Dermis blood vessel endothelial cell (primary cell): ENCODE data around the gene CD86. TPM values are rescaled to one million over a fixed set of nuclear protein-coding genes. Genes with fewer than 3 reads are reported as not detected.

ENCODE experiments used
- DNase-seq: peaks from one replicate; pipeline ENCODE4 v3.0.0; 2010
- total RNA-seq: library from RNA; depleted of rRNA; stranded (reverse); fragments of >200 nt; gene quantifications from 2 replicates; pipeline ENCODE4 v1.2.3, GENCODE V29; 2014

CD86 gene
- total RNA-seq, 1 donor from 2014 or later, result not detected

- peak; percentile 67 for DNase-seq
Observed at GRCh38 chr3:122092460-122093165, 37.5 kb downstream of the CD86 start.

DNA sequence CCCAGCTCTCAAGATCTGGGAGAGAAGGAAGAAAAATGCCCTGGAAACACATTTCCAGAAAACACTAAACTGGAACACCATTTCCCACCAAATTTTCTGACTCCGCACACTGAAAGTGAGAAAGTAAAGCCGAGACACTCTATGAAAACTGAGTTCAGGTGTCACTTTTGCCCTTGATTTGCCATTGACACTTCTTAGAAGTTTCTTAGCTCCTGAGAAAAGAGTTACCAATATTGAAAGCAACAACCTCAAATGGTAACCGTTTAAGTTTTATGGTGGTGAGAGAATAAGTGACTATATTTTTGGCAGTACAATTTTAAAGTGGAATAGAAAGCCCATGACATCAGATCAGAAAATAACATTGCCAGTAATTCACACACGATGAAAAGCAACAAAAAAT lies 39.0 kb downstream of the CD86 start:
- no peak for DNase-seq

DNA sequence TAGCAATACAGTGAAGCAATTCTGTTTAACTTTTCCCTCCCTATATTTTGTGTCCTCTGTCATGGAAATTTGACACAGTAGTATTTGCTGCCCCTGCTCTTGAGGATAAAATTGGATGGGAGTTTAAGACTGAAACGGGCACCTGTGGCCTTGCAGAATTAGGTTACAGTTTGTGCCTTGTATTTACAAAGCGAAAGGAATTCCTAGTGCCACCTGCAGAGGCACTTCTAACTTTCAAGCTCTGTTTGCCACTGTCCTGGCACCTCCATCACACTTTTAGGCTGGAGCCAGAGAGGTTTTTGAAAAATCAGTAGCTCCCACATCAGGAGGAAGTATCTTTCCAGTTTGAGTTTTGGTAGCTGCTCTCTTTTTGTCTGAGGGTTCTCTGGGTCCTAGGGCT lies 39.5 kb downstream of the CD86 start:
- no peak for DNase-seq

- no peak for DNase-seq
Observed at GRCh38 chr3:122097141-122097540, 42.0 kb downstream of the CD86 start.

- no peak for DNase-seq
Observed at GRCh38 chr3:122098611-122099010, 43.4 kb downstream of the CD86 start.

GRCh38 chr3:122099255-122099654 lies 44.1 kb downstream of the CD86 start:
- DNase-seq, result no peak

DNA sequence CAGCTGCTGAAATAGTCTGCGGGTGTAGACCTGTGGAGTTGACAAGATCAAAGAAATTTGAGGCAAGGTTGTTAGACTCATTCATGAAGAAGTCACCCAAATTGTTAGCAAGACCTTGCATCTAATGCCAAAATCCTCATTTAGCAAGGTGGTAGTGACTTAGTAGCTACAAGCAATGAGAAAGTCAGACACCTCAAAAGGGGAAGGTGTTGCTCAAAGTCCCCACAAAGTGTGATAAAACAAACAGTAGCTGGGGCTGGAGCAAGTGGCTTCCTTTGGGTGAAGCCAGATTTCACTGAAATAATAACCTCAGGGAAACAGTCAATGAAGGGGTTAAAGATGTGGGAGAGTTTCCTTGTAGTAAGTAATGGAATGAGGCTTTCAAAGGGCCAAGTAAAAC lies 44.9 kb downstream of the CD86 start:
- DNase-seq, result no peak

DNA sequence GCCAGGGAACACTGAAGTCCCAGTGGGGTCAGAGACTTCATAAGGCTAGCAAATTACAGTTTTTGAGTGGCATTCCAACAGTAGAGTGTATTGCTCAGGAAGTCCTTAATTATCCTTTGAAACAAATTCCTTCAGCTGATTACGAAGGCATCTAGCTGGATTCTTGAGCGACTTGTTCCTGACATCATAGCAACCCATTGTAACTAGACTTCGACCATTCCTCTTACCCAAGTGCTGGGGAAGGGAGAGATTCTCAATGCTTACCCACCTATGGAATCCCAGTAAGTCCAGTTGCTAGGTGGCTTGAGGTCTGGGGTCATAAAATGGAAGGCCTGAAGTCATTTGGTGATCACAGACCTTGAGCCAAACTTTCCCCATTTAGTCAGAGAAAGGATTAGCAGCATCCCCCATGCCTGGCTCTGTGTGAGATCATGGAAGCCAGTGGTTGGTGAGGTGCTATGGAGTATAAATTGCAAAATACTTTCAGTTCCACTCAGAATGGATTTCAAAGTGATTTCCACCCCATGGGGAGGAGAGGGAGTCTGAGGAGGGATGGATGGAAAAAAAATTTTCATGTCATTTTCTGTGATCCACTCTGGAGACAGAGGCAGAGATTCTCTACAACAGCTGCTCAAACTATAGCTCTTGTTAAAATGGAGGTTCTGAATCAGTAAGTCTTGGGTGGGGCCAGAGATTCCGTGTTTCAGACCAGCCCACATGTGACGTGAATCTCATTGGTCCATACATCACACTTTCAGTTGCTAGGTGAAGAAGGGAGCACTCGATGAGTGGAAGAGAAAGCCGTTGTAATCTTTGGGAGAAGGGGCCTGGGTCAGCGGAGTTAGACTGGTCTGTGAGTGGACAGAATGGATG lies 45.7 kb downstream of the CD86 start:
- DNase-seq, result no peak

DNA sequence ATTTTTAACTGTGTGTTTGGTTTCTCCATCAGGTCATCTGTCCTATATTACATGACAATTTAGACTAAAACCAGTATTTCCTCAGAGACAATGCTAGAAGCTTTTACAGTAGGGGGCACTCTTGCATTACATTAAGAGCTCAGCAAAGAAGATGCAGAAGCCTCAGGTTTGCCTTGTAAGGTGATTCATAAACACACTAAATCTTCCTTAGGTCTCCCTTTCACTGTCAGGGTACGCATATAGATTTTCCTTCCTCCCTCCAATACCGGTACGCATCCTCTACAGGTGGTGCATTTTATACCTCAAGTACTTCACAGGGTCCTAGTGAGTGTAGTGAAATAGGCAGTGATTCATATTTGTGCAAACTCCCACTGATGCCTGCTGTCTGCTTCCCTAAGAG lies 46.5 kb downstream of the CD86 start:
- peak; percentile 70 for DNase-seq

DNA sequence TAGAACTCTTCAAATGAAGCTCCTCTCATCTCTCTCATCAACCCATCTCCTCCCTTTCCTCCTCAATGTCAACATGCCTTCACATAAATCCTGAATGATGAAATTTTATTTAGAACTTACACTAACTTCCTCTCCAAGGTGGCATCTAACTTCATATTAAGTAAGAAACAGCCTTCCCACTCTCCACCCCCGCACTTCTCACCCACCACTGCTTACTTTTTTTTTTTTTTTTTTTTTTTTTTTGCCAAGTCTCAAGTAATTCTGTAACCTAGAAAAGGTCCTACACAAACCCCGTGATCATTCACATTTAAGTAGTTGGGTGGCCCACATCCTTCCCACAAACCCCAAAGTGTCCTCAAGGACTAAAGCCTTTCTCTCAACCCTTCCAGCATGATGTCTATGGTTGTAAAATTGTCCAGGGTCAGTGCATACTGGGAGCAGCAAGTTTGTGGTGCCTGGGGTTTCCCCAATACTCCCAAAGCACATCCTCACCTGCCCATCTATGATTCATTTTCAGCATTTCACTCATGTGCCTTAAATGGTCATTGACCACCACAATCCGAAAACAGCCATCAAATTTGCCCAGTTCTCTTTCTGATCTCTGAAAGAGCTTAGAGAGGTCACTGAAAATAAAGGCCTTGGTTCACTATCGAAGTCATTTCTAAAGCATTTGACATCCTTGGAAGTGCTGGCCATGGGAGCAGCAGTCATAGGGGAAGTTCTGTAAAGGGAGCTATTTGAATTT lies 47.2 kb downstream of the CD86 start:
- no peak for DNase-seq

- no peak for DNase-seq
Observed at GRCh38 chr3:122103821-122104514, 48.8 kb downstream of the CD86 start.

- DNase-seq, result no peak
Observed at GRCh38 chr3:122104515-122105194, 49.5 kb downstream of the CD86 start.

- no peak for DNase-seq
Observed at GRCh38 chr3:122105626-122106025, 50.5 kb downstream of the CD86 start.

DNA sequence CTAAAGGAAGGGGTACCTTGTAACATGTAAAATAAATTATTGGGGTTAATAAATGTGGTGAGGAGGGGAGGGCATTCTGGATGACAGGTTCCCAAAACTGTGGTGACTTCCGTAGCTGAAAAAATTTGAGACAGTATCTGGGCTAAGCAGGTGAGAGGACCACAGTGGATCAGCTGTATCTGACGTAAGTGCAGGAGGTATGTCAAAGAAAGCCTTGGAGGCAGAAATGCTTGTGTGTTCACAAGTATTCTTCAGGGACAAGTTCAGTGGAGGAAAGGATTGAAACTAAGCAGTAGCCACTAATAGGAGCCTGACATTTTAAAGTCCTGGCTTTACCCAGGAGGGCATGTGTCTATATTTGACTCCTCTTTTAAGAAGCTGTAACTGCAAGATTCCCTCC lies 52.0 kb downstream of the CD86 start:
- no peak for DNase-seq

DNA sequence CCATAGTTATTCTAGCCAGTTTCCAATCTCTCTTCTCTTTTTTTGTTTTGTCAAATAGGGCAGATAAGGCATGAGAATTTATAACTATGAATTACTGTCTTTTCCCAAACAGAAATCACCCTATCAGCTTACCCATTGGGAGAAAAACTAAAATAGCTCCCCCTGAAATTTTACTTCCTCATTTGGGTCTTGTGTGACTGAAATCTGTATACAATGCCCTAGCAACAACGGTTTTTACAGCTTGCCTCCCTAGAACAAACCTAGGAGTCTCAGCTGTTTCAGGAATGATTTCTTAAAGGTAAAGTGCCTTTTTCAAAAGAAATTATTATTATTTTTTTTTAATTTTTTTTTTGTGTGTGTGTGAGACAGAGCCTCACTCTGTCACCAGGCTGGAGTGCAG lies 56.8 kb downstream of the CD86 start:
- DNase-seq, result no peak

DNA sequence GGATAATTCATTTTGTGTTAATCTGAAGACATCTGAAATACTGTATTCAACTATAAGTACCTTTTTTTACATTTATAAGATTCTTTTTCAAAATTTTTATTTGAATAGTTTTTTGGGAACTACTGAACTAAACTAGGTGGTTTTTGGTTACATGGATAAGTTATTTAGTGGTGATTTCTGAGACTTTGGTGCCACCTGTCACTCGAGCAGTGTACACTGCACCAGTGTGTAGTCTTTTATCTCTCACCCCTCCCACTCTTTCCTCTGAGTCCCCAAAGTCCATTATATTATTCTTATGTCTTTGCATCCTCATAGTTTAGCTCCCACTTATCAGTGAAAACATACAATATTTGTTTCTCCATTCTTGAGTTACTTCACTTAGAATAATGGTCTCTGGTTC lies 57.6 kb downstream of the CD86 start:
- no peak for DNase-seq

DNA sequence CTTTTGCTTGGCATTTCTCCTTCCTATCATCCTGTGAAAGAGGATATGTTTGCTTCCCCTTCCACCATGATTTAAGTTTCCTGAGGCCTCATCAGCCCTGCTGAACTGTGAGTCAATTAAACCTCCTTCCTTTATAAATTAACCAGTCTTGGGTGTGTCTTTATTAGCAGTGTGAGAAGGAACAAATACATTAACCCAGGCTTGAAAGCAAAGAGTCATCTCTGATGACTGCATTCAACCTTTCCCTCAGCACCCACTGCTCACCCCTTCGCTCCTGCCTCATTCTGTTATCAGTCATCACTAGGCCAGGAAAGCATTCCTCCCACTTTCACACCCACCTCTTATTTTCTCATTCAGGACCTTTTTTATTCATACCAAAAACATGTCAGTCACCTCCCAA lies 68.7 kb downstream of the CD86 start:
- DNase-seq, result no peak

DNA sequence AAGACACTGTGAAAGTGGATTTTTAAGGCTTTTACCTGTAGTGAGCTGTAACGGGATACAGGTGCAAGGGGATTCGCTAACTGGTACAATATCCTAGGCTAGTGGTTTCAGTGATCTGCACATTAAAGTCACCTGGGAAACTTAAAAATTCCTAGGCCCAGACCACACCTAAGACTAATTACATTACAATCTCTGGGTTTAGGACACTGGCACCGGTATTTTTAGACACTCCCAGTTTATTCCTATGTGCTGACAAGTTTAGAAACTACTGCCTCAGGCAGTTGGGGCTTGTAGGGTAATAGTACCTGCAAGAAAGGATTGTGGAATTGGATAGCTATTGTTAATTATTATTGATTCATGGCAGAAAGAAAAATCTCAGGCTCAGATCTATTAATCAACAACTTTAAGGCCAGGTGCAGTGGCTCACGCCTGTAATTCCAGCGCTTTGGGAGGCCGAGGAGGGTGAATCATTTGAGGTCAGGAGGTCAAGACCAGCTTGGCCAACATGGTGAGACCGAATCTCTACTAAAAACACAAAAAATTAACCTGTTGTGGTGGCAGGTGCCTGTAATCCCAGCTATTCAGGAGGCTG lies 77.9 kb downstream of the CD86 start:
- DNase-seq, result no peak

DNA sequence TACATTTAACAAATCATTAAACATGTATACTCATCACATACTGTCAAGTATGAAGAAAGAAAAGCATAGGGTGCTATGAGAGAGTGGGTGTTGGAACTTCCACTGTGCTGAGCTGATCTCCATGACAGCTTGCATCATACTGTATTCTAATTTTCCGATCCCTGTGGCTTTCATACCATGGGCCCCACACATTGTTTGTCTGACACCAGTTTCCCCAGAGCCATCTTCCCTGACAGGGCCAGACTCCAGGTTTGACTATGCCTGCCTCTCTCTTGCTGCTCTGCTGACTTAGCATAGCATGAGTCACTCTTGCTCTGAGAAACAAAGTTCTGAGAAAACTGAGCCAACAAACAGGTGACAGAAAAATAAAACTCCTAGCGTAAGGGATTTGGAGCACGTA lies 91.3 kb downstream of the CD86 start:
- no peak for DNase-seq

DNA sequence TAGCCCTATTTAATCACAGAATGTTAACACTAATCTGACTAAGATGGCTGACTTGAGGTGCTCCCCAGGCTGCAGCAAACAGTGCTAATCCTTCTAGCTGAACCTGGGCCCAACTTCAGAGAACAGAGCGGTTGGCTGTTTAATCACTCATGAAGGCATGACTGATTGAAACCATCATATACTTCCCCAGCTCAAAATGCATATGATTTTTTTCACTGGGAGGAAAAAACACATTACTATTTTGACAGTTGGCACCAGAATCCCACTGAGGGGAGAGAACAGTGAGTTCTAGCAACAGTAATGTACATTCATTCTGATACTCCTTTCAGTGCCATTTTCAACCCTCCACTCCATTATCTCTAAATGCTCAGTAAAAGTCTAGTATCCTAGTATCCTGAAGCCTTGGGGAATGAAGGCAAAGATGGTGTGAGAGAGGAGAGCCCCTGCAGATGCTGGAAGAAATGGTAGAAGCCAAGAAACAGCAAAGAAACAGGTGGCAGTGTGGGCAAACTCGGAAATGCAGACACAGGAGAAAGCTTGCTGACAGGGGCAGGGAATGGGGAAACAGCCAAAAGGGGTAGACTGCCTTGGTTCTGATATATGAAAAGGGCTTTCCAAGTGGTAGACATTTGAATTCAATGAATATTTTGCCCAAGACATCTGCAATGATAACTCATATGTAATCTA lies 93.9 kb downstream of the CD86 start:
- no peak for DNase-seq

GRCh38 chr3:122151480-122151879 lies 96.3 kb downstream of the CD86 start:
- DNase-seq, result peak; percentile 27
